Activated CD8-positive, alpha-beta memory T cell treated with anti-CD3 and anti-CD28 coated beads for 48 hours (primary cell): Measurements from ENCODE around the gene IQCE.

ENCODE experiments used
- DNase-seq, 3 experiments: peaks; one replicate each; pipeline ENCODE4 v3.0.0-alpha.2; 2020; ENCODE audit warnings: low read depth in 2 of 3, low spot score in 2 of 3

IQCE gene

GRCh38 chr7:2660359-2661095 is 101.7 kb downstream of the IQCE start:
- DNase-seq: no peak

GRCh38 chr7:2661096-2661449 is 102.3 kb downstream of the IQCE start:
- DNase-seq: no peak

- DNase-seq: no peak
Measured at GRCh38 chr7:2661602-2662272, 103.0 kb downstream of the IQCE start.

GRCh38 chr7:2662273-2663120 is 103.7 kb downstream of the IQCE start:
- DNase-seq: no peak

- DNase-seq: no peak
Measured at GRCh38 chr7:2663121-2663886, 104.5 kb downstream of the IQCE start.

- DNase-seq: no peak
Measured at GRCh38 chr7:2663960-2664359, 105.2 kb downstream of the IQCE start.
